ENCODE measurements around the gene HECTD1. TPM values are rescaled to one million over a fixed set of nuclear protein-coding genes. Genes with fewer than 3 reads are reported as not detected.

Gene HECTD1
- total and polyA plus RNA-seq, 2 experiments from 2014 or later, result 49.4 to 180 TPM

DNA sequence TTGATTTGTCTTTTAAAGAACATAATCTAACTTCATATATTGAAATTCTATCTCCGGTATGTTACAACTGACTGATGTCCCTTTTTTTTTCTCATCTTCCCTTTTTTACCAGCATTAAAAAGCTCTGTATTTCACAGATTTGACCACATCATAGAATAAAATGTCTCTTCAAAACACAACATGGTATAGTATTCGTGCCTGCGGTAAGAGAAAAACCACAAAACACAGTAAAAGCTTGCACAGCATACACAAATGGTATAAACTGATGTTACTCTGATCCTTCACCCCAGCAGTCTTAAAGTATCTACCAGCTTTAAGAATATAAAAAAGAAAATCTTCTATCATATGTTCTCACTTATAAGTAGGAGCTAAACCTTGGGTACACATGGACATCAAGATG is 83.4 kb downstream of the HECTD1 start:
- DNase-seq (ENCODE audit: low read depth in 1 of 2, low spot score in 1 of 2), result no peak
- Histone ChIP-seq H3K27ac (no peak overlapping the region), H3K4me1 (ENCODE audit: low read depth) (no peaks in the 10 kb centered on the region), H3K9me3 (ENCODE audit: low read depth) (no peaks in the 10 kb centered on the region), H3K36me3 (peaks cover 77% of the 10 kb centered on the region), H3K27me3 (no peaks in the 10 kb centered on the region), H3K4me3 (no peak overlapping the region)
- TF ChIP-seq, protein P1, sequence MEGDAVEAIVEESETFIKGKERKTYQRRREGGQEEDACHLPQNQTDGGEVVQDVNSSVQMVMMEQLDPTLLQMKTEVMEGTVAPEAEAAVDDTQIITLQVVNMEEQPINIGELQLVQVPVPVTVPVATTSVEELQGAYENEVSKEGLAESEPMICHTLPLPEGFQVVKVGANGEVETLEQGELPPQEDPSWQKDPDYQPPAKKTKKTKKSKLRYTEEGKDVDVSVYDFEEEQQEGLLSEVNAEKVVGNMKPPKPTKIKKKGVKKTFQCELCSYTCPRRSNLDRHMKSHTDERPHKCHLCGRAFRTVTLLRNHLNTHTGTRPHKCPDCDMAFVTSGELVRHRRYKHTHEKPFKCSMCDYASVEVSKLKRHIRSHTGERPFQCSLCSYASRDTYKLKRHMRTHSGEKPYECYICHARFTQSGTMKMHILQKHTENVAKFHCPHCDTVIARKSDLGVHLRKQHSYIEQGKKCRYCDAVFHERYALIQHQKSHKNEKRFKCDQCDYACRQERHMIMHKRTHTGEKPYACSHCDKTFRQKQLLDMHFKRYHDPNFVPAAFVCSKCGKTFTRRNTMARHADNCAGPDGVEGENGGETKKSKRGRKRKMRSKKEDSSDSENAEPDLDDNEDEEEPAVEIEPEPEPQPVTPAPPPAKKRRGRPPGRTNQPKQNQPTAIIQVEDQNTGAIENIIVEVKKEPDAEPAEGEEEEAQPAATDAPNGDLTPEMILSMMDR (IDR thresholded peaks at IDR 0.05; ENCODE audit: low read depth, low read length), result no peak

DNA sequence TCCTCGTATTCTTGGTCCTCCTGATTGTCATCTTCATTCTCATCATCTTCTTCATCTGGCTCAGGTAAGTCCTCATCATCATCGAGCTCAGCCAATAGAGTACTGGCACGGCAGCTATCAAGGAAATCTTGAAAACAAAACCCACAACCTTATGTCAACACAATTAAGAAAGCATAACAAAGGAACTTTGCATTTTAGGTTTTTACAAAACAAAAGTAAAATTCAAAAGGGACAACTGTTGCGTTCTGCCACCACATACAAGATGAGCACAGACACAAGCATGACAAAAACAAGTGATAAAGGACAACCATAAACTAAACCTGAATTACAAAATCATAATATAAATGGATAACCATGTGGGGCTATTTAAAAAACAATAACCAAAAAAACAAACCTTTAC is 84.7 kb downstream of the HECTD1 start:
- Histone ChIP-seq H3K9me3 (ENCODE audit: low read depth) (no peaks in the 10 kb centered on the region), H3K27ac (no peak overlapping the region), H3K36me3 (peaks cover 75% of the 10 kb centered on the region), H3K27me3 (no peaks in the 10 kb centered on the region), H3K4me1 (ENCODE audit: low read depth) (no peaks in the 10 kb centered on the region), H3K4me3 (no peak overlapping the region)
- TF ChIP-seq, protein P1 (IDR thresholded peaks at IDR 0.05; ENCODE audit: low read depth, low read length), result no peak
- DNase-seq (ENCODE audit: low read depth in 1 of 2, low spot score in 1 of 2), result no peak

DNA sequence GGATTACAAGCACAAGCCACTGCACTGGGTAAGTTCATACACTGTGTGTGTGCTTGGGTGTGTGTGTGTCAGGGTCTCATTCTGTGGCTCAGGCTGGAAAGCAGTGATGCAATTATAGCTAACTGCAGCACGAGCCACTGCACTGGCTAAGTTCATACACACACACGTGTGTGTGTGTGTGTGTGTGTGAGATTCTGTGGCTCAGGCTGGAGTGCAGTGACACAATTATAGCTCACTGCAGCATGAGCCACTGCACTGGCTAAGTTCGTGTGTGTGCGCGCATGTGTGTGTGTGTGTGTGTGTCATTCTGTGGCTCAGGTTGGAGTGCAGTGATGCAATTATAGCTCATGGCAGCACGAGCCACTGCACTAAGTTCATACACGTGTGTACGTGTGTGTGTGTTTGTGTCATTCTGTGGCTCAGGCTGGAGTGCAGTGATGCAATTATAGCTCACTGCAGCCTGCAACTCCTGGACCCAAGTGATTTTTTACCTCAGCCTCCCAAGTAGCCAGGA is 85.4 kb downstream of the HECTD1 start:
- Histone ChIP-seq H3K27me3 (no peaks in the 10 kb centered on the region), H3K36me3 (peaks cover 74% of the 10 kb centered on the region), H3K4me1 (ENCODE audit: low read depth) (no peaks in the 10 kb centered on the region), H3K9me3 (ENCODE audit: low read depth) (no peaks in the 10 kb centered on the region), H3K27ac (no peak overlapping the region), H3K4me3 (no peak overlapping the region)
- DNase-seq (ENCODE audit: low read depth in 1 of 2, low spot score in 1 of 2), result peak in 1 of 2 donors; percentile 15
- TF ChIP-seq, protein P1 (IDR thresholded peaks at IDR 0.05; ENCODE audit: low read depth, low read length), result no peak

DNA sequence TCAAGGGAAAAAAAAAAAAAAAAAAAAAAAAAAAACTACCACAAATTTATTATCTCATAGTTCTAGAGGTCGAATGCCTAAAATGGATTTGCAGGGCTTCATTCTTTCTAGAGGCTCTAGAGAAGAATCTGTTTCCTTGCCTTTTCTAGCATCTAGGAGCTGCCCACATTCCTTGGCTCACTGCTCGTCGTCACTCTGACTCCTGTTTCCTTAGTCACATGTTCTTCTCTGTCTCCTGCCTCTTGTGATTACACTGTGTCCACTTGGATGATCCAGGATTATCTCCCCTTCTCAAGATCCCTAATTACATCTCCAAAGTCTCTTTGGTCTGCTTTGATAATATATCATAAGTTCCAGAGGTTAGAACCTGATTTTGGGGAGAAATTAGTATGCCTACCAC is 88.7 kb downstream of the HECTD1 start:
- H3K9me3 ChIP-seq (ENCODE audit: low read depth), result no peaks in the 10 kb centered on the region
- DNase-seq (ENCODE audit: low read depth in 1 of 2, low spot score in 1 of 2), result peak in 1 of 2 donors; percentile 36
- TF ChIP-seq, protein P1 (IDR thresholded peaks at IDR 0.05; ENCODE audit: low read depth, low read length), result no peak
- no peaks in the 10 kb centered on the region for H3K27me3 ChIP-seq
- H3K27ac ChIP-seq, result no peak overlapping the region
- peaks cover 77% of the 10 kb centered on the region for H3K36me3 ChIP-seq
- H3K4me3 ChIP-seq, result no peak overlapping the region
- H3K4me1 ChIP-seq (ENCODE audit: low read depth), result no peaks in the 10 kb centered on the region

DNA sequence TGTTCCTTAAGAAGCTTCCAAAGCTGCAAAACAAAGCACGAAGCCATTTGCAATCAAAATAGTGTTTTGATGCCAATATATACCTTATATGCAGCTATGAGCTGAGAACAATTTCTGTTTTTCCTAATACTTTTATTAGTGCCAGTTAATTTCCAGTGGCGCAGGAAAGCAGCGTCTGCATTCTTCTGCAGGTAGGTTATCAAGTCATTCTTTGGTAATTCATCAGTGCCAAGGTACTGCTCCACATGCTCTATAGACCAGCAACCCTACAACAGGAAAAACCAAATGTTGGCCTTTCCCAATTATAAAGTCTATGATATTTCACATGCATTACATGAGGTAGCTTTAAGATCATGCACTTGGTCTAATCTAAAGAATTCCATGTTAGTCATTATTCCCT is 93.8 kb downstream of the HECTD1 start:
- TF ChIP-seq, protein P1 (IDR thresholded peaks at IDR 0.05; ENCODE audit: low read depth, low read length), result no peak
- Histone ChIP-seq H3K9me3 (ENCODE audit: low read depth) (no peaks in the 10 kb centered on the region), H3K4me1 (ENCODE audit: low read depth) (no peaks in the 10 kb centered on the region), H3K36me3 (peaks cover 79% of the 10 kb centered on the region), H3K27ac (no peak overlapping the region), H3K27me3 (no peaks in the 10 kb centered on the region), H3K4me3 (no peak overlapping the region)
- no peak for DNase-seq (ENCODE audit: low read depth in 1 of 2, low spot score in 1 of 2)
